ENCODE results near the gene MKKS.

DNA sequence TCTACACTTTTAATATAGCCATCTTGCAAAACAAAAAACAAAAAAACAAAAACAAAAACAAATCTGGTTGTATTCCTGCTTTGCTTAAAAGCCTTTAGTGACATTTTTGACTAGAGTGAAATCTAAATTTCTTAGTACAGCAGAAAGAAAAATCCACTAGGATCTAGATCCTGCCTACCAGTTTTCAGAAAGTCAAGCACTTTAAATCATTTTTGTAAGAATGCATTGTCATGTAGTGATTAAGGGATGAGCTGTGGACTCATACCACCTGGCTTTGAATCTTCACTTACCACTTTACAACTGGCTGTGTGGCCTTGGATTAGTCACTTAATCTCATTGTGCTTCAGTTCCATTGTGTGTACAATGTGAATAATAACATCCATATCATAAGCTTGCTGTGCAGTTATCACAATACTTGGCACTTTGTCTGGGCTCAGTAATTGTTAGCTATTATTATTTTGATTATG lies 4.0 kb downstream of the MKKS start:
- TF ChIP-seq, protein P1, sequence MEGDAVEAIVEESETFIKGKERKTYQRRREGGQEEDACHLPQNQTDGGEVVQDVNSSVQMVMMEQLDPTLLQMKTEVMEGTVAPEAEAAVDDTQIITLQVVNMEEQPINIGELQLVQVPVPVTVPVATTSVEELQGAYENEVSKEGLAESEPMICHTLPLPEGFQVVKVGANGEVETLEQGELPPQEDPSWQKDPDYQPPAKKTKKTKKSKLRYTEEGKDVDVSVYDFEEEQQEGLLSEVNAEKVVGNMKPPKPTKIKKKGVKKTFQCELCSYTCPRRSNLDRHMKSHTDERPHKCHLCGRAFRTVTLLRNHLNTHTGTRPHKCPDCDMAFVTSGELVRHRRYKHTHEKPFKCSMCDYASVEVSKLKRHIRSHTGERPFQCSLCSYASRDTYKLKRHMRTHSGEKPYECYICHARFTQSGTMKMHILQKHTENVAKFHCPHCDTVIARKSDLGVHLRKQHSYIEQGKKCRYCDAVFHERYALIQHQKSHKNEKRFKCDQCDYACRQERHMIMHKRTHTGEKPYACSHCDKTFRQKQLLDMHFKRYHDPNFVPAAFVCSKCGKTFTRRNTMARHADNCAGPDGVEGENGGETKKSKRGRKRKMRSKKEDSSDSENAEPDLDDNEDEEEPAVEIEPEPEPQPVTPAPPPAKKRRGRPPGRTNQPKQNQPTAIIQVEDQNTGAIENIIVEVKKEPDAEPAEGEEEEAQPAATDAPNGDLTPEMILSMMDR (IDR thresholded peaks at IDR 0.05) = no peak
- TF ChIP-seq EZH2 (IDR thresholded peaks at IDR 0.05) = no peak
